C4-2B (cell line): ENCODE results near the gene CNTN6.

Experiments
- CTCF ChIP-seq: fragments of 450-650 bp; conservative IDR thresholded peaks from 2 replicates; pipeline ENCODE4 v1.5.1; 2017; ENCODE audit warnings: mild to moderate bottlenecking
- ZFX ChIP-seq: fragments of 450-650 bp; IDR thresholded peaks from 2 replicates; pipeline ENCODE4 v1.6.1; 2017

- no peak for TF ChIP-seq CTCF
- no peak for TF ChIP-seq ZFX
Measured at GRCh38 chr3:1263121-1263520, 170.3 kb downstream of the CNTN6 start.
